ENCODE data around the gene NUTM2B. TPM values are rescaled to one million over a fixed set of nuclear protein-coding genes. Genes with fewer than 3 reads are reported as not detected.
A peak's percentile ranks its signal among the peaks of the same experiment; 100 is the strongest.
"Not testable (repeated sequence)": the region's sequence is repeated elsewhere in the genome, so short reads cannot be mapped to it uniquely, and the experiment has no call there.

NUTM2B gene
- total RNA-seq, 2 donors from 2014 or later, result 0.35 to 0.73 TPM

DNA sequence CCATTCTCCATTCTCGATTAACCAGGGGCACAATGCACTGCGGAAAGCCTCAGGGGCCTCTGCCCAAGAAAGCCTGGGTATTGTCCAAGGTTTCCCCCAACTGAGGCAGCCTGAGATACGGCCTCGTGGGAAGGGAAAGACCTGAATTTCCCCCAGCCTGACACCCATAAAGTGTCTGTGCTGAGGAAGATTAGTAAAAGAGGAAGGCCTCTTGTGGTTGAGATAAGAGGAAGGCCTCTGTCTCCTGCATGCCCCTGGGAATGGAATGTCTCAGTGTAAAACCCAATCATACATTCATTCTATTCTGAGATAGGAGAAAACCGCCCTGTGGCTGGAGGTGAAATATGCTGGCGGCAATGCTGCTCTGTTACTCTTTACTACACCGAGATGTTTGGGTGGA lies 41.8 kb downstream of the NUTM2B start:
- H3K4me3 Mint-ChIP-seq; H3K36me3 ChIP-seq (ENCODE audit: control insufficient read depth, insufficient read depth, low read length); DNase-seq; H3K9ac ChIP-seq (ENCODE audit: extremely low read depth, low read length, poor library complexity, severe bottlenecking); H3K4me1 Mint-ChIP-seq; H3K4me3 ChIP-seq (ENCODE audit: low read length); H3K9me3 ChIP-seq (ENCODE audit: control insufficient read depth, low read length); H3K27me3 ChIP-seq (ENCODE audit: control insufficient read depth, insufficient read depth, low read length, poor library complexity, severe bottlenecking); H3K4me1 ChIP-seq (ENCODE audit: control insufficient read depth, insufficient read depth, low read length); H3K27ac ChIP-seq (ENCODE audit: low read depth, low read length); H3K27me3 Mint-ChIP-seq (ENCODE audit: insufficient read depth); H3K27ac Mint-ChIP-seq: not testable (repeated sequence)
- Mint-ChIP-seq H3K9me3 (peaks cover 15% of the 10 kb centered on the region), H3K36me3 (ENCODE audit: low read depth) (peaks cover 28% of the 10 kb centered on the region)
- WGBS, 2 experiments (ENCODE audit: insufficient coverage in 1 of 2, insufficient read length in 1 of 2), result 100% methylated on average over 2 of the region's 7 CpGs; no CpG with 5 or more reads in 1 of the 2 experiments

DNA sequence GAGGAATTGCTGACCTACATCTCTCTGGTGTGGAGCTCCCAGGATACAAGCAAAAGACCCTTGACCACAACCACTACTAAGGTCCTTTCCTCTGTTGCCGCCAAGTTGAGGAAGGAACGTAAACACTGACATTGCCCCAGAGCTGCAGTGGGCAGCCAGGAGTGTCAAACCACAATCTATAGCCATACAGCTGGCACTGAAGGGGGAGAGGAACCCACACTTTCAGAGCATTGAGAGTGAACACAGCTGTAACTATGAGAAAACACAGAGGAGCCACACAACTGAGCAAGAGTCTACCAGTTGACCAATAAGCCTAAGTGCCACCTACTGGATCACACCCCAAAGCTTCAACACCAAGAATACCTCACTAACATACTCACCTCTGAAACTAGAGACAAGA lies 45.5 kb downstream of the NUTM2B start:
- H3K4me1 Mint-ChIP-seq; H3K27ac ChIP-seq (ENCODE audit: low read depth, low read length); H3K9me3 Mint-ChIP-seq; H3K27me3 Mint-ChIP-seq (ENCODE audit: insufficient read depth); H3K4me3 Mint-ChIP-seq; H3K9ac ChIP-seq (ENCODE audit: extremely low read depth, low read length, poor library complexity, severe bottlenecking); H3K9me3 ChIP-seq (ENCODE audit: control insufficient read depth, low read length); DNase-seq; H3K27me3 ChIP-seq (ENCODE audit: control insufficient read depth, insufficient read depth, low read length, poor library complexity, severe bottlenecking); H3K27ac Mint-ChIP-seq; H3K4me3 ChIP-seq (ENCODE audit: low read length); H3K4me1 ChIP-seq (ENCODE audit: control insufficient read depth, insufficient read depth, low read length); H3K36me3 ChIP-seq (ENCODE audit: control insufficient read depth, insufficient read depth, low read length): not testable (repeated sequence)
- peaks cover 18% of the 10 kb centered on the region for H3K36me3 Mint-ChIP-seq (ENCODE audit: low read depth)
- 89% methylated on average over 2 of the region's 2 CpGs; no CpG with 5 or more reads in 1 of the 2 experiments for WGBS, 2 experiments (ENCODE audit: insufficient coverage in 1 of 2, insufficient read length in 1 of 2)

DNA sequence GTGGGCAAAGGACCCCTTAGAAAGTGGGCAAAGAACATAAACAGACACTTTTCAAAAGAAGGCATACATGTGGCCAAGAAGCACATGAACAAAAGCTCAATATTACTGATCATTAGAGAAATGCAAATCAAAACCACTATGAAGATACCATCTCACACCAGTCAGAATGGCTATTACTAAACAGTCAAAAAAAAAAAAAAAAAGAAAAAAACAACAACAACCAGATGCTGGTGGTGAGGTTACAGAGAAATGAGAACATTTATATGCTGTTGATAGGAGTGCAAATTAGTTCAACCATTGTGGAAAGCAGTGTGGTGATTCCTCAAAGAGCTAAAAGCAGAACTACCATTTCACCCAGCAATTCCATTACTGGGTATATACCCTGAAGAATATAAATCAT lies 50.6 kb downstream of the NUTM2B start:
- not testable (repeated sequence) for H3K4me3 ChIP-seq (ENCODE audit: low read length); H3K9me3 Mint-ChIP-seq; H3K27me3 ChIP-seq (ENCODE audit: control insufficient read depth, insufficient read depth, low read length, poor library complexity, severe bottlenecking); H3K4me1 ChIP-seq (ENCODE audit: control insufficient read depth, insufficient read depth, low read length); H3K4me3 Mint-ChIP-seq; H3K36me3 Mint-ChIP-seq (ENCODE audit: low read depth); H3K27me3 Mint-ChIP-seq (ENCODE audit: insufficient read depth); H3K27ac Mint-ChIP-seq; H3K27ac ChIP-seq (ENCODE audit: low read depth, low read length); H3K36me3 ChIP-seq (ENCODE audit: control insufficient read depth, insufficient read depth, low read length); H3K4me1 Mint-ChIP-seq; H3K9me3 ChIP-seq (ENCODE audit: control insufficient read depth, low read length); H3K9ac ChIP-seq (ENCODE audit: extremely low read depth, low read length, poor library complexity, severe bottlenecking); DNase-seq

DNA sequence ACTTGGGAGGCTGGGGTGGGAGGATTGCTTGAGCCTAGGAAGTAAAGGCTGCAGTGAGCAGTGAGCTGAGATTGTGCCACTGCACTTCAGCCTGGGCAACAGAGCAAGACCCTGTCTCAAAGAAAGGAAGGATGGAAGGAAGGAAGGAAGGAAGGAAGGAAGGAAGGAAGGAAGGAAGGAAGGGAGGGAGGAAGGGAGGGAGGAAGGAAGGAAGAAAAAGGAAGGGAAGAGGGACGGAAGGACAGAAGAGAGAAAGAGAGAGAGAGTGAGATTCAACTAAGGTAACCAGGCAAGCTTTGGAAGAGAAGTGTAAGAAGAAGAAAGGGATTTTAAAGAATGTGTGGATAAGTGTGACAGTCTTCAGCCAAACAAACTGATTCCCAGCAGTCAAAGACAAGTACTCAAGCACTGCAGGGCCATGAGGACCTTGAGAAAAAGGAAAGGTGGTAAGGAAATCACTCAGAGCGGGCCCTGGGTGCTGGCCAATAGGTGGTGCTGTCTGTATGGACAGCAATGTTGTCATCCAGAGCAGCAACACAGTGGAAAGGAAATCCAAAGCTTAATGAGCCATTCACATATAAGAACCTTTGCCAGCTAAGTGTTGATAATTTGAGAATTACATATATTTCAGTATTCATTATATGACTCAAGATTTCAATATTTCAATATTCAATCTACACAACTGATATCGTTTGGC lies 55.4 kb downstream of the NUTM2B start:
- H3K27me3 Mint-ChIP-seq (ENCODE audit: insufficient read depth); H3K4me1 ChIP-seq (ENCODE audit: control insufficient read depth, insufficient read depth, low read length); H3K4me3 ChIP-seq (ENCODE audit: low read length); H3K27ac Mint-ChIP-seq; H3K36me3 ChIP-seq (ENCODE audit: control insufficient read depth, insufficient read depth, low read length); H3K4me3 Mint-ChIP-seq; H3K9ac ChIP-seq (ENCODE audit: extremely low read depth, low read length, poor library complexity, severe bottlenecking); H3K4me1 Mint-ChIP-seq; H3K9me3 ChIP-seq (ENCODE audit: control insufficient read depth, low read length); H3K27me3 ChIP-seq (ENCODE audit: control insufficient read depth, insufficient read depth, low read length, poor library complexity, severe bottlenecking); H3K9me3 Mint-ChIP-seq; H3K27ac ChIP-seq (ENCODE audit: low read depth, low read length): not testable (repeated sequence)
- peak; percentile 68 for DNase-seq
- TF ChIP-seq, protein P1, sequence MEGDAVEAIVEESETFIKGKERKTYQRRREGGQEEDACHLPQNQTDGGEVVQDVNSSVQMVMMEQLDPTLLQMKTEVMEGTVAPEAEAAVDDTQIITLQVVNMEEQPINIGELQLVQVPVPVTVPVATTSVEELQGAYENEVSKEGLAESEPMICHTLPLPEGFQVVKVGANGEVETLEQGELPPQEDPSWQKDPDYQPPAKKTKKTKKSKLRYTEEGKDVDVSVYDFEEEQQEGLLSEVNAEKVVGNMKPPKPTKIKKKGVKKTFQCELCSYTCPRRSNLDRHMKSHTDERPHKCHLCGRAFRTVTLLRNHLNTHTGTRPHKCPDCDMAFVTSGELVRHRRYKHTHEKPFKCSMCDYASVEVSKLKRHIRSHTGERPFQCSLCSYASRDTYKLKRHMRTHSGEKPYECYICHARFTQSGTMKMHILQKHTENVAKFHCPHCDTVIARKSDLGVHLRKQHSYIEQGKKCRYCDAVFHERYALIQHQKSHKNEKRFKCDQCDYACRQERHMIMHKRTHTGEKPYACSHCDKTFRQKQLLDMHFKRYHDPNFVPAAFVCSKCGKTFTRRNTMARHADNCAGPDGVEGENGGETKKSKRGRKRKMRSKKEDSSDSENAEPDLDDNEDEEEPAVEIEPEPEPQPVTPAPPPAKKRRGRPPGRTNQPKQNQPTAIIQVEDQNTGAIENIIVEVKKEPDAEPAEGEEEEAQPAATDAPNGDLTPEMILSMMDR (conservative IDR thresholded peaks at IDR 0.05), result peak; percentile 67
- H3K36me3 Mint-ChIP-seq (ENCODE audit: low read depth), result peaks cover 18% of the 10 kb centered on the region
- 96 to 100% methylated on average over 1 to 3 of the region's 3 CpGs for WGBS, 2 experiments (ENCODE audit: insufficient coverage in 1 of 2, insufficient read length in 1 of 2)

Other genes with a start within 250 kb of the NUTM2B start
- gene EIF5AL1, start 190.7 kb upstream of the NUTM2B start, total RNA-seq, result under 1 TPM; 0.22 to 0.62 TPM
- not detected for gene SFTPA2, start 142.8 kb upstream of the NUTM2B start, total RNA-seq
- not detected for gene SFTPA1, start 92.3 kb upstream of the NUTM2B start, total RNA-seq
- under 1 TPM in 1 of 2 donors, not detected in 1; 0.35 TPM for gene NUTM2E, start 123.5 kb downstream of the NUTM2B start, total RNA-seq
- gene SFTPD, start 245.9 kb downstream of the NUTM2B start, total RNA-seq, result under 1 TPM; 0.42 to 0.86 TPM

Measured in endodermal cell (in vitro differentiated cells).